H9 (cell line): ENCODE results near the gene INVS. TPM values are rescaled to one million over a fixed set of nuclear protein-coding genes. Genes with fewer than 3 reads are reported as not detected.

Experiments
- DNase-seq: peaks from one replicate; pipeline ENCODE4 v3.0.0-alpha.2; 2017
- H2AFZ ChIP-seq: one replicate; pipeline ENCODE4 v1.6.1; 2013; ENCODE audit warnings: mild to moderate bottlenecking, low read length, control low read depth, moderate library complexity
- H2AK5ac ChIP-seq: 2 replicates; pipeline ENCODE4 v1.6.1; 2013; ENCODE audit warnings: low read length, control low read depth, mixed read lengths; ENCODE audit not compliant: insufficient read length
- H2BK120ac ChIP-seq: one replicate; pipeline ENCODE4 v1.6.1; 2013; ENCODE audit warnings: low read depth, mild to moderate bottlenecking, low read length, control low read depth, inconsistent platforms; ENCODE audit not compliant: poor library complexity, severe bottlenecking
- H2BK12ac ChIP-seq: 2 replicates; pipeline ENCODE4 v1.6.1; 2013; ENCODE audit warnings: low read length, control low read depth, mixed read lengths, low read depth; ENCODE audit not compliant: insufficient read length
- H2BK15ac ChIP-seq: 2 replicates; pipeline ENCODE4 v1.6.1; 2013; ENCODE audit warnings: low read depth, low read length, control low read depth
- H2BK20ac ChIP-seq: one replicate; pipeline ENCODE4 v1.6.1; 2013; ENCODE audit warnings: low read depth, mild to moderate bottlenecking, low read length, control low read depth, inconsistent platforms; ENCODE audit not compliant: poor library complexity, severe bottlenecking
- H2BK5ac ChIP-seq: 2 replicates; pipeline ENCODE4 v1.6.1; 2013; ENCODE audit warnings: low read length, control low read depth, mixed read lengths; ENCODE audit not compliant: insufficient read length
- H3K14ac ChIP-seq: 2 replicates; pipeline ENCODE4 v1.6.1; 2013; ENCODE audit warnings: low read length, control low read depth; ENCODE audit not compliant: insufficient read depth
- H3K18ac ChIP-seq: 2 replicates; pipeline ENCODE4 v1.6.1; 2013; ENCODE audit warnings: low read depth, mild to moderate bottlenecking, mixed read lengths, low read length, control low read depth; ENCODE audit not compliant: insufficient read length
- H3K23ac ChIP-seq: 2 replicates; pipeline ENCODE4 v1.6.1; 2013; ENCODE audit warnings: low read length, control low read depth, mixed read lengths, low read depth; ENCODE audit not compliant: insufficient read length
- H3K23me2 ChIP-seq: 2 replicates; pipeline ENCODE4 v1.6.1; 2013; ENCODE audit warnings: low read depth, mild to moderate bottlenecking, mixed read lengths, low read length, control low read depth; ENCODE audit not compliant: insufficient read length, poor library complexity, severe bottlenecking
- H3K27ac ChIP-seq: 2 replicates; pipeline ENCODE4 v1.5.1; 2013; ENCODE audit warnings: low read length, control low read depth, mixed read lengths, low read depth; ENCODE audit not compliant: insufficient read length
- H3K27me3 ChIP-seq: 2 replicates; pipeline ENCODE4 v1.6.1; 2013; ENCODE audit warnings: low read length, control low read depth, inconsistent platforms; ENCODE audit not compliant: insufficient read depth
- H3K4ac ChIP-seq: 2 replicates; pipeline ENCODE4 v1.6.1; 2013; ENCODE audit warnings: low read depth, mild to moderate bottlenecking, control low read depth, inconsistent platforms, low read length, moderate library complexity
- H3K4me1 ChIP-seq: 2 replicates; pipeline ENCODE4 v1.6.1; 2013; ENCODE audit warnings: low read length, control low read depth, inconsistent platforms; ENCODE audit not compliant: insufficient read depth
- H3K4me2 ChIP-seq: 2 replicates; pipeline ENCODE4 v1.6.1; 2013; ENCODE audit warnings: low read length, control low read depth, mixed read lengths; ENCODE audit not compliant: insufficient read length, insufficient read depth
- H3K56ac ChIP-seq: 2 replicates; pipeline ENCODE4 v1.6.1; 2013; ENCODE audit warnings: low read depth, mild to moderate bottlenecking, mixed read lengths, low read length, control low read depth; ENCODE audit not compliant: insufficient read length
- H3K79me1 ChIP-seq: 2 replicates; pipeline ENCODE4 v1.6.1; 2013; ENCODE audit warnings: low read depth, mild to moderate bottlenecking, moderate library complexity, low read length, control low read depth, inconsistent platforms; ENCODE audit not compliant: insufficient read depth, poor library complexity, severe bottlenecking
- H3K79me2 ChIP-seq: 2 replicates; pipeline ENCODE4 v1.6.1; 2013; ENCODE audit warnings: low read length, control low read depth, inconsistent platforms; ENCODE audit not compliant: insufficient read depth
- H3K9ac ChIP-seq: 2 replicates; pipeline ENCODE4 v1.6.1; 2013; ENCODE audit warnings: low read length, control low read depth, mixed read lengths; ENCODE audit not compliant: insufficient read length; ENCODE audit errors: extremely low read depth
- H3K9me3 ChIP-seq: one replicate; pipeline ENCODE4 v1.6.1; 2013; ENCODE audit warnings: low read depth, low read length, inconsistent platforms; ENCODE audit not compliant: control insufficient read depth
- H3T11ph ChIP-seq: one replicate; pipeline ENCODE4 v1.6.1; 2013; ENCODE audit warnings: mild to moderate bottlenecking, low read length, control low read depth, inconsistent platforms
- H4K20me1 ChIP-seq: one replicate; pipeline ENCODE4 v1.6.1; 2013; ENCODE audit not compliant: control insufficient read depth, insufficient read length, insufficient read depth
- H4K5ac ChIP-seq: 2 replicates; pipeline ENCODE4 v1.6.1; 2013; ENCODE audit warnings: low read depth, mild to moderate bottlenecking, mixed read lengths, low read length, control low read depth; ENCODE audit not compliant: insufficient read length
- H4K8ac ChIP-seq: replicated peaks from 2 replicates; pipeline ENCODE4 v1.6.1; 2013; ENCODE audit warnings: low read length, control low read depth, mixed read lengths, low read depth; ENCODE audit not compliant: insufficient read length
- H4K91ac ChIP-seq: 2 replicates; pipeline ENCODE4 v1.6.1; 2013; ENCODE audit warnings: low read depth, mild to moderate bottlenecking, moderate library complexity, mixed read lengths, low read length, control low read depth; ENCODE audit not compliant: insufficient read length
- H3K27ac Mint-ChIP-seq, 3 experiments: 2 replicates in 2 of 3; 3 replicates in 1 of 3; pipeline ENCODE4 v1.8.0; 2020 to 2021; ENCODE audit warnings: mixed read lengths in 3 of 3, mild to moderate bottlenecking in 1 of 3, moderate library complexity in 1 of 3
- H3K27me3 Mint-ChIP-seq: 2 replicates; pipeline ENCODE4 v1.8.0; 2021; ENCODE audit warnings: low read depth, mild to moderate bottlenecking, moderate library complexity, mixed read lengths
- H3K36me3 Mint-ChIP-seq, 3 experiments: 2 replicates in 2 of 3; 3 replicates in 1 of 3; pipeline ENCODE4 v1.8.0; 2020 to 2021; ENCODE audit warnings: low read depth in 3 of 3, mixed read lengths in 3 of 3; ENCODE audit not compliant: insufficient read depth in 1 of 3
- H3K4me1 Mint-ChIP-seq, 2 experiments: 2 replicates each; pipeline ENCODE4 v1.8.0; 2020; ENCODE audit warnings: mixed read lengths in 2 of 2
- H3K4me3 Mint-ChIP-seq, 2 experiments: 2 replicates in 1 of 2; 3 replicates in 1 of 2; pipeline ENCODE4 v1.8.0; 2020 to 2021; ENCODE audit warnings: mild to moderate bottlenecking in 2 of 2, mixed read lengths in 2 of 2, moderate library complexity in 1 of 2
- H3K9me3 Mint-ChIP-seq, 2 experiments: 2 replicates in 1 of 2; 3 replicates in 1 of 2; pipeline ENCODE4 v1.8.0; 2020; ENCODE audit warnings: mild to moderate bottlenecking in 2 of 2, mixed read lengths in 2 of 2, moderate library complexity in 1 of 2
- total RNA-seq: library from RNA; stranded (reverse); gene quantifications from 2 replicates; pipeline ENCODE4 v1.2.1, GENCODE V29; 2021
- TF ChIP-seq, protein P1 (sequence below): fragments of 200-600 bp; sonication (generic); conservative IDR thresholded peaks from 3 replicates; pipeline ENCODE4 v1.8.0; 2021; ENCODE audit warnings: antibody characterized with exemption, mild to moderate bottlenecking

Gene INVS
- total RNA-seq, 1 experiment from 2014 or later: 7.5 TPM

GRCh38 chr9:100197553-100197952, 98.5 kb downstream of the INVS start:
- no peak overlapping the region for H3K4ac ChIP-seq
- H3K18ac ChIP-seq: no peak overlapping the region
- H3K4me2 ChIP-seq: no peak overlapping the region
- no peak overlapping the region for H3K56ac ChIP-seq
- H3K27me3 ChIP-seq: no peaks in the 10 kb centered on the region
- no peaks in the 10 kb centered on the region for H3K9me3 Mint-ChIP-seq
- no peaks in the 10 kb centered on the region for H3K4me1 ChIP-seq
- H3K4me1 Mint-ChIP-seq: peaks cover 2 to 3% of the 10 kb centered on the region in 2 experiments; a peak in 3 of 4 replicates
- H3K9ac ChIP-seq: no peak overlapping the region
- H3K79me2 ChIP-seq: no peaks in the 10 kb centered on the region
- H2AK5ac ChIP-seq: no peak overlapping the region
- no peak overlapping the region for H2BK120ac ChIP-seq
- H3K23me2 ChIP-seq: no peaks in the 10 kb centered on the region
- TF ChIP-seq, protein P1, sequence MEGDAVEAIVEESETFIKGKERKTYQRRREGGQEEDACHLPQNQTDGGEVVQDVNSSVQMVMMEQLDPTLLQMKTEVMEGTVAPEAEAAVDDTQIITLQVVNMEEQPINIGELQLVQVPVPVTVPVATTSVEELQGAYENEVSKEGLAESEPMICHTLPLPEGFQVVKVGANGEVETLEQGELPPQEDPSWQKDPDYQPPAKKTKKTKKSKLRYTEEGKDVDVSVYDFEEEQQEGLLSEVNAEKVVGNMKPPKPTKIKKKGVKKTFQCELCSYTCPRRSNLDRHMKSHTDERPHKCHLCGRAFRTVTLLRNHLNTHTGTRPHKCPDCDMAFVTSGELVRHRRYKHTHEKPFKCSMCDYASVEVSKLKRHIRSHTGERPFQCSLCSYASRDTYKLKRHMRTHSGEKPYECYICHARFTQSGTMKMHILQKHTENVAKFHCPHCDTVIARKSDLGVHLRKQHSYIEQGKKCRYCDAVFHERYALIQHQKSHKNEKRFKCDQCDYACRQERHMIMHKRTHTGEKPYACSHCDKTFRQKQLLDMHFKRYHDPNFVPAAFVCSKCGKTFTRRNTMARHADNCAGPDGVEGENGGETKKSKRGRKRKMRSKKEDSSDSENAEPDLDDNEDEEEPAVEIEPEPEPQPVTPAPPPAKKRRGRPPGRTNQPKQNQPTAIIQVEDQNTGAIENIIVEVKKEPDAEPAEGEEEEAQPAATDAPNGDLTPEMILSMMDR: no peak
- H3K14ac ChIP-seq: no peak overlapping the region
- no peaks in the 10 kb centered on the region for H4K20me1 ChIP-seq
- H3K79me1 ChIP-seq: no peaks in the 10 kb centered on the region
- no peak overlapping the region for H3K4me3 Mint-ChIP-seq
- no peak overlapping the region for H3T11ph ChIP-seq
- H2BK20ac ChIP-seq: no peak overlapping the region
- no peak for DNase-seq
- no peak overlapping the region for H3K23ac ChIP-seq
- no peak overlapping the region for H3K27ac ChIP-seq
- no peak overlapping the region for H4K91ac ChIP-seq
- no peak overlapping the region for H4K5ac ChIP-seq
- peaks cover 0 to 4% (median 0%) of the 10 kb centered on the region in 3 experiments; a peak in 2 of 7 replicates for H3K36me3 Mint-ChIP-seq
- no peak overlapping the region for H2AFZ ChIP-seq
- H2BK12ac ChIP-seq: no peak overlapping the region
- H2BK15ac ChIP-seq: no peak overlapping the region
- no peaks in the 10 kb centered on the region for H3K27me3 Mint-ChIP-seq
- no peak overlapping the region for H2BK5ac ChIP-seq
- no peaks in the 10 kb centered on the region for H3K9me3 ChIP-seq
- H4K8ac ChIP-seq: no peak overlapping the region
- H3K27ac Mint-ChIP-seq: peak overlapping the region in 1 of 3 experiments; percentile 64; a peak in 1 of 7 replicates
